ENCODE measurements around the gene NIN. TPM values are rescaled to one million over a fixed set of nuclear protein-coding genes. Genes with fewer than 3 reads are reported as not detected.

Gene NIN
- total and polyA plus RNA-seq, 10 donors: 11.8 to 139 (median 94.4) TPM

- peak overlapping the region in 6 of 8 donors; percentile 60 to 87 (median 75) for H3K27ac ChIP-seq
- peak overlapping the region; percentile 48 to 76 (median 58) for H3K4me3 ChIP-seq
- no peaks in the 10 kb centered on the region for H3K27me3 ChIP-seq (replicated peaks in 1 of 7)
- H3K36me3 ChIP-seq: no peaks in the 10 kb centered on the region
- DNase-seq: no peak
- WGBS, 5 donors: 0 to 20% (median 8%) methylated on average over 1 of the region's 1 CpG
- H3K4me1 ChIP-seq: peaks cover 0 to 18% (median 11%) of the 10 kb centered on the region in 6 donors
- intact Hi-C loops (cut with DNase I; ENCODE audit: low total_unique reads): loop anchor here (10.0 kb wide), 1 partner anchor 74 kb away; no protein-coding TSS in a partner anchor
- no peak for TF ChIP-seq POLR2A (IDR thresholded peaks at IDR 0.05)
- TF ChIP-seq CTCF (IDR thresholded peaks at IDR 0.05 in 8 of 11, conservative IDR thresholded peaks at IDR 0.05 in 3 of 11): no peak
- TF ChIP-seq POLR2AphosphoS5 (IDR thresholded peaks at IDR 0.05): no peak
- H3K9me3 ChIP-seq: no peaks in the 10 kb centered on the region
These were observed 28.3 kb upstream of the NIN start for GRCh38 chr14:50859296-50859624.

- Histone ChIP-seq H3K4me1 (peaks cover 0 to 18% (median 11%) of the 10 kb centered on the region in 6 donors), H3K4me3 (no peak overlapping the region), H3K27me3 (replicated peaks in 1 of 7) (no peaks in the 10 kb centered on the region), H3K27ac (no peak overlapping the region), H3K36me3 (no peaks in the 10 kb centered on the region), H3K9me3 (no peaks in the 10 kb centered on the region)
- 81 to 95% (median 83%) methylated on average over 5 of the region's 5 CpGs for WGBS, 5 donors
- TF ChIP-seq POLR2AphosphoS5 (IDR thresholded peaks at IDR 0.05) (no peak), POLR2A (IDR thresholded peaks at IDR 0.05) (no peak), CTCF (IDR thresholded peaks at IDR 0.05 in 8 of 11, conservative IDR thresholded peaks at IDR 0.05 in 3 of 11) (no peak)
- no peak for DNase-seq
- intact Hi-C loops (cut with DNase I; ENCODE audit: low total_unique reads): loop anchor here (10.0 kb wide), 1 partner anchor 72 kb away; no protein-coding TSS in a partner anchor
These were observed 25.7 kb upstream of the NIN start for GRCh38 chr14:50856660-50857059.

- WGBS, 5 donors: 55 to 84% (median 72%) methylated on average over 1 of the region's 1 CpG
These were observed 24.6 kb upstream of the NIN start for GRCh38 chr14:50855558-50855957.

GRCh38 chr14:50854521-50854920 is 23.6 kb upstream of the NIN start:
- no peak for TF ChIP-seq CTCF (IDR thresholded peaks at IDR 0.05 in 8 of 11, conservative IDR thresholded peaks at IDR 0.05 in 3 of 11)
- no peak for TF ChIP-seq POLR2AphosphoS5 (IDR thresholded peaks at IDR 0.05)
- TF ChIP-seq POLR2A (IDR thresholded peaks at IDR 0.05): no peak
- DNase-seq: no peak
- no peaks in the 10 kb centered on the region for H3K9me3 ChIP-seq
- H3K36me3 ChIP-seq: no peaks in the 10 kb centered on the region
- intact Hi-C loops (cut with DNase I; ENCODE audit: low total_unique reads): loop anchor here (10.0 kb wide), 1 partner anchor 70 kb away; no protein-coding TSS in a partner anchor
- no peak overlapping the region for H3K27ac ChIP-seq
- no peaks in the 10 kb centered on the region for H3K27me3 ChIP-seq (replicated peaks in 1 of 7)
- WGBS, 5 donors: 29 to 58% (median 43%) methylated on average over 5 of the region's 5 CpGs
- H3K4me3 ChIP-seq: no peak overlapping the region
- peaks cover 0 to 5% (median 4%) of the 10 kb centered on the region in 6 donors for H3K4me1 ChIP-seq

More at GRCh38 chr14:50855558-50855957, 24.6 kb upstream of the NIN start:
- no peaks in the 10 kb centered on the region for H3K36me3 ChIP-seq
- no peak overlapping the region for H3K4me3 ChIP-seq
- H3K4me1 ChIP-seq: peaks cover 0 to 15% (median 10%) of the 10 kb centered on the region in 6 donors
- no peak for DNase-seq
- TF ChIP-seq CTCF (IDR thresholded peaks at IDR 0.05 in 8 of 11, conservative IDR thresholded peaks at IDR 0.05 in 3 of 11) (no peak), POLR2A (IDR thresholded peaks at IDR 0.05) (no peak), POLR2AphosphoS5 (IDR thresholded peaks at IDR 0.05) (no peak)
- intact Hi-C loops (cut with DNase I; ENCODE audit: low total_unique reads): loop anchor here (10.0 kb wide), 1 partner anchor 71 kb away; no protein-coding TSS in a partner anchor
- H3K27ac ChIP-seq: no peak overlapping the region
- no peaks in the 10 kb centered on the region for H3K9me3 ChIP-seq
- H3K27me3 ChIP-seq (replicated peaks in 1 of 7): no peaks in the 10 kb centered on the region
